GM21528 (cell line): ENCODE results near the gene MCOLN3.

ENCODE experiments used
- ATAC-seq: cut with Tn5 transposase; IDR thresholded peaks from one replicate; pipeline ENCODE4 v1.9.1; 2021; ENCODE audit warnings: mild to moderate bottlenecking, moderate library complexity; ENCODE audit not compliant: unreplicated experiment, low FRiP score

The MCOLN3 gene

GRCh38 chr1:85048296-85049064 is at the start of gene MCOLN3:
Gene MCOLN3 (minus strand): TSS chr1:85048500. CDS start chr1:85045360, 3,140 bp downstream.
- peak; percentile 73 for ATAC-seq

- no peak for ATAC-seq
Measured at GRCh38 chr1:85093644-85094043, 45.3 kb upstream of the MCOLN3 start.

GRCh38 chr1:85091671-85092280 is 43.5 kb upstream of the MCOLN3 start:
- no peak for ATAC-seq

- ATAC-seq = no peak
Measured at GRCh38 chr1:85090225-85090624, 41.9 kb upstream of the MCOLN3 start.

- ATAC-seq = no peak
Measured at GRCh38 chr1:85089203-85089602, 40.9 kb upstream of the MCOLN3 start.

- ATAC-seq = no peak
Measured at GRCh38 chr1:85088408-85088784, 40.1 kb upstream of the MCOLN3 start.

GRCh38 chr1:85087659-85088407 is 39.5 kb upstream of the MCOLN3 start:
- ATAC-seq = no peak

GRCh38 chr1:85085417-85085816 is 37.1 kb upstream of the MCOLN3 start:
- no peak for ATAC-seq

GRCh38 chr1:85078903-85079302 is 30.6 kb upstream of the MCOLN3 start:
- ATAC-seq = no peak

GRCh38 chr1:85074365-85074964 is 26.2 kb upstream of the MCOLN3 start:
- no peak for ATAC-seq

GRCh38 chr1:85070972-85071492 is 22.7 kb upstream of the MCOLN3 start:
- ATAC-seq = no peak

- no peak for ATAC-seq
Measured at GRCh38 chr1:85068846-85069245, 20.5 kb upstream of the MCOLN3 start.

- no peak for ATAC-seq
Measured at GRCh38 chr1:85065550-85065949, 17.2 kb upstream of the MCOLN3 start.

GRCh38 chr1:85062425-85063026 is 14.2 kb upstream of the MCOLN3 start:
- no peak for ATAC-seq

- peak; percentile 100 for ATAC-seq
Measured at GRCh38 chr1:85061711-85062424, 13.6 kb upstream of the MCOLN3 start.

GRCh38 chr1:85060038-85060437 is 11.7 kb upstream of the MCOLN3 start:
- ATAC-seq = no peak

GRCh38 chr1:85059563-85059962 is 11.3 kb upstream of the MCOLN3 start:
- ATAC-seq = no peak

- no peak for ATAC-seq
Measured at GRCh38 chr1:85058786-85059185, 10.5 kb upstream of the MCOLN3 start.

- no peak for ATAC-seq
Measured at GRCh38 chr1:85058311-85058710, 10.0 kb upstream of the MCOLN3 start.

- no peak for ATAC-seq
Measured at GRCh38 chr1:85054664-85055063, 6.4 kb upstream of the MCOLN3 start.
